Stimulated activated naive B cell treated with anti-CD40 and anti-IgM and Interleukin-4, amounts not matched to agents 10 μg/mL and 1 μg/mL and 100 μg/mL, for 72 hours (primary cell): ENCODE data around the gene CRELD2.
A peak's percentile ranks its signal among the peaks of the same experiment; 100 is the strongest.

Experiments used
- ATAC-seq, 2 donors: fragments of 150-1000 bp; cut with Tn5 transposase; replicated peaks; 2 replicates each; pipeline ENCODE4 v1.10.0; 2021; ENCODE audit warnings: moderate library complexity in 1 of 2
- DNase-seq: peaks from one replicate; pipeline ENCODE4 v3.0.0; 2021
- H3K27ac Mint-ChIP-seq: one replicate; pipeline ENCODE4 v1.8.0; 2022; ENCODE audit warnings: mild to moderate bottlenecking, mixed read lengths
- H3K27me3 Mint-ChIP-seq, 2 donors: one replicate each; pipeline ENCODE4 v1.8.0; 2022; ENCODE audit warnings: mixed read lengths in 2 of 2
- H3K36me3 Mint-ChIP-seq, 2 donors: one replicate each; pipeline ENCODE4 v1.8.0; 2022; ENCODE audit warnings: mixed read lengths in 2 of 2, mild to moderate bottlenecking in 1 of 2
- H3K4me1 Mint-ChIP-seq, 2 donors: one replicate each; pipeline ENCODE4 v1.8.0; 2022; ENCODE audit warnings: mixed read lengths in 2 of 2, mild to moderate bottlenecking in 1 of 2
- H3K4me3 Mint-ChIP-seq, 2 donors: one replicate each; pipeline ENCODE4 v1.8.0; 2022; ENCODE audit warnings: mild to moderate bottlenecking in 2 of 2, mixed read lengths in 2 of 2, moderate library complexity in 1 of 2
- H3K9me3 Mint-ChIP-seq, 2 donors: one replicate each; pipeline ENCODE4 v1.8.0; 2022; ENCODE audit warnings: mixed read lengths in 2 of 2, mild to moderate bottlenecking in 1 of 2

Gene CRELD2

GRCh38 chr22:49897015-49897684, 21.3 kb upstream of the CRELD2 start:
- no peak for ATAC-seq
- Mint-ChIP-seq H3K36me3 (peaks cover 41 to 58% of the 10 kb centered on the region in 2 donors), H3K27me3 (no peaks in the 10 kb centered on the region), H3K9me3 (peaks cover 12 to 13% of the 10 kb centered on the region in 2 donors), H3K4me3 (no peak overlapping the region), H3K27ac (no peak overlapping the region), H3K4me1 (peaks cover 7 to 9% of the 10 kb centered on the region in 2 donors)
- no peak for DNase-seq

GRCh38 chr22:49899530-49899929, 18.9 kb upstream of the CRELD2 start:
- H3K27ac Mint-ChIP-seq: no peak overlapping the region
- peaks cover 35 to 50% of the 10 kb centered on the region in 2 donors for H3K36me3 Mint-ChIP-seq
- ATAC-seq (no peak), DNase-seq (no peak)
- H3K4me1 Mint-ChIP-seq: peaks cover 5% of the 10 kb centered on the region in 2 donors
- H3K4me3 Mint-ChIP-seq: no peak overlapping the region
- H3K9me3 Mint-ChIP-seq: peaks cover 6 to 10% of the 10 kb centered on the region in 2 donors
- H3K27me3 Mint-ChIP-seq: no peaks in the 10 kb centered on the region

- no peak for ATAC-seq
- H3K27ac Mint-ChIP-seq: peak overlapping the region; percentile 42
- peaks cover 0 to 2% of the 10 kb centered on the region in 2 donors for H3K4me1 Mint-ChIP-seq
- no peak for DNase-seq
- H3K9me3 Mint-ChIP-seq: peaks cover 3 to 7% of the 10 kb centered on the region in 2 donors
- no peak overlapping the region for H3K4me3 Mint-ChIP-seq
- peaks cover 32 to 56% of the 10 kb centered on the region in 2 donors for H3K36me3 Mint-ChIP-seq
- H3K27me3 Mint-ChIP-seq: no peaks in the 10 kb centered on the region
Measured at GRCh38 chr22:49900441-49901230, 17.8 kb upstream of the CRELD2 start.

GRCh38 chr22:49901457-49901856, 17.0 kb upstream of the CRELD2 start:
- DNase-seq (no peak), ATAC-seq (no peak)
- Mint-ChIP-seq H3K36me3 (peaks cover 32 to 61% of the 10 kb centered on the region in 2 donors), H3K9me3 (peaks cover 3 to 7% of the 10 kb centered on the region in 2 donors), H3K27me3 (no peaks in the 10 kb centered on the region), H3K4me3 (no peak overlapping the region), H3K4me1 (peaks cover 0 to 2% of the 10 kb centered on the region in 2 donors), H3K27ac (no peak overlapping the region)

GRCh38 chr22:49903322-49904039, 15.0 kb upstream of the CRELD2 start:
- Mint-ChIP-seq H3K27ac (no peak overlapping the region), H3K27me3 (no peaks in the 10 kb centered on the region), H3K36me3 (peaks cover 38 to 64% of the 10 kb centered on the region in 2 donors), H3K4me3 (no peak overlapping the region), H3K9me3 (peaks cover 3 to 7% of the 10 kb centered on the region in 2 donors), H3K4me1 (peaks cover 4 to 10% of the 10 kb centered on the region in 2 donors)
- no peak for DNase-seq
- no peak for ATAC-seq

GRCh38 chr22:49904040-49904369, 14.4 kb upstream of the CRELD2 start:
- Mint-ChIP-seq H3K36me3 (peaks cover 40 to 60% of the 10 kb centered on the region in 2 donors), H3K4me1 (peaks cover 4 to 10% of the 10 kb centered on the region in 2 donors), H3K27me3 (no peaks in the 10 kb centered on the region), H3K27ac (no peak overlapping the region), H3K4me3 (no peak overlapping the region), H3K9me3 (peaks cover 3 to 7% of the 10 kb centered on the region in 2 donors)
- DNase-seq (no peak), ATAC-seq (no peak)

GRCh38 chr22:49905465-49905864, 13.0 kb upstream of the CRELD2 start:
- Mint-ChIP-seq H3K27ac (peak overlapping the region; percentile 59), H3K4me1 (peaks cover 4 to 10% of the 10 kb centered on the region in 2 donors), H3K36me3 (peaks cover 39 to 51% of the 10 kb centered on the region in 2 donors), H3K4me3 (no peak overlapping the region), H3K27me3 (no peaks in the 10 kb centered on the region), H3K9me3 (peaks cover 3 to 7% of the 10 kb centered on the region in 2 donors)
- DNase-seq: no peak
- no peak for ATAC-seq

GRCh38 chr22:49906071-49906798, 12.2 kb upstream of the CRELD2 start:
- H3K27ac Mint-ChIP-seq: peak overlapping the region; percentile 20
- DNase-seq: no peak
- no peaks in the 10 kb centered on the region for H3K27me3 Mint-ChIP-seq
- H3K4me3 Mint-ChIP-seq: no peak overlapping the region
- peaks cover 3% of the 10 kb centered on the region in 2 donors for H3K9me3 Mint-ChIP-seq
- H3K4me1 Mint-ChIP-seq: peaks cover 4 to 10% of the 10 kb centered on the region in 2 donors
- peaks cover 35 to 48% of the 10 kb centered on the region in 2 donors for H3K36me3 Mint-ChIP-seq
- no peak for ATAC-seq

GRCh38 chr22:49906799-49907290, 11.6 kb upstream of the CRELD2 start:
- ATAC-seq (no peak), DNase-seq (no peak)
- Mint-ChIP-seq H3K9me3 (no peaks in the 10 kb centered on the region), H3K36me3 (peaks cover 29 to 41% of the 10 kb centered on the region in 2 donors), H3K4me3 (no peak overlapping the region), H3K27ac (peak overlapping the region; percentile 68), H3K4me1 (peaks cover 2 to 10% of the 10 kb centered on the region in 2 donors), H3K27me3 (no peaks in the 10 kb centered on the region)

GRCh38 chr22:49907807-49908206, 10.6 kb upstream of the CRELD2 start:
- Mint-ChIP-seq H3K4me3 (no peak overlapping the region), H3K4me1 (peaks cover 4 to 10% of the 10 kb centered on the region in 2 donors), H3K9me3 (no peaks in the 10 kb centered on the region), H3K27ac (no peak overlapping the region), H3K27me3 (no peaks in the 10 kb centered on the region), H3K36me3 (peaks cover 28 to 40% of the 10 kb centered on the region in 2 donors)
- ATAC-seq (no peak), DNase-seq (no peak)

- H3K36me3 Mint-ChIP-seq: peaks cover 27 to 38% of the 10 kb centered on the region in 2 donors
- H3K4me1 Mint-ChIP-seq: peaks cover 4 to 10% of the 10 kb centered on the region in 2 donors
- H3K9me3 Mint-ChIP-seq: no peaks in the 10 kb centered on the region
- H3K27me3 Mint-ChIP-seq: no peaks in the 10 kb centered on the region
- no peak overlapping the region for H3K4me3 Mint-ChIP-seq
- ATAC-seq (no peak), DNase-seq (no peak)
- H3K27ac Mint-ChIP-seq: peak overlapping the region; percentile 56
Measured at GRCh38 chr22:49909476-49910205, 8.8 kb upstream of the CRELD2 start.

GRCh38 chr22:49910229-49911155, 7.9 kb upstream of the CRELD2 start:
- no peak overlapping the region for H3K27ac Mint-ChIP-seq
- DNase-seq: no peak
- peaks cover 4 to 10% of the 10 kb centered on the region in 2 donors for H3K4me1 Mint-ChIP-seq
- no peaks in the 10 kb centered on the region for H3K27me3 Mint-ChIP-seq
- no peak overlapping the region for H3K4me3 Mint-ChIP-seq
- ATAC-seq: no peak
- H3K9me3 Mint-ChIP-seq: no peaks in the 10 kb centered on the region
- H3K36me3 Mint-ChIP-seq: peaks cover 27 to 31% of the 10 kb centered on the region in 2 donors
